ENCODE measurements around the gene PIGL. TPM values are rescaled to one million over a fixed set of nuclear protein-coding genes. Genes with fewer than 3 reads are reported as not detected.
A peak's percentile ranks its signal among the peaks of the same experiment; 100 is the strongest.

PIGL gene
- total RNA-seq, 2 donors from 2014 or later, result 41.1 to 57.0 TPM

DNA sequence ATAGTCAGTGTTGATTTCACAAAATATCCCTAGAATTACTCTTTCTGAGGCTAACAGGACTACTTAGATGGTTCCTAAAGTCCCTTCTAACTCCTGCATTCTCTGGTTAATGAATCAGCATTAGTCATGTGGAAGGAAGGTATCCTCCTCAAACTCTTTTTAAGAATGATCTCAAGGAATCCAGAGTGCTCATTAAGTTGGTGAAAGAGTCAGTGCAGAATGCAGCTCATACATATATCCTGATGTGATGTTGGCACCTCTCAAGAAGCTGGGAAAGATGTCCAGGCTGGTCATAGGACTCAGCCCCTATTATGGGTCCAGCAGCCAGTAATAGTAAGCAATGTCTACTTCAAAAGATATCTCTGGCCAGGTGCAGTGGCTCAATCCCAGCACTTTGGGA is 65.5 kb downstream of the PIGL start:
- Histone ChIP-seq H3K9ac (ENCODE audit: extremely low read depth, low read length, poor library complexity, severe bottlenecking) (no peak overlapping the region), H3K9me3 (ENCODE audit: control insufficient read depth, low read length) (peaks cover 25% of the 10 kb centered on the region), H3K4me3 (ENCODE audit: low read length) (no peak overlapping the region), H3K27ac (ENCODE audit: low read depth, low read length) (no peak overlapping the region), H3K36me3 (ENCODE audit: control insufficient read depth, insufficient read depth, low read length) (peaks cover 15% of the 10 kb centered on the region), H3K27me3 (ENCODE audit: control insufficient read depth, insufficient read depth, low read length, poor library complexity, severe bottlenecking) (no peaks in the 10 kb centered on the region), H3K4me1 (ENCODE audit: control insufficient read depth, insufficient read depth, low read length) (peaks cover 11% of the 10 kb centered on the region)
- no peak overlapping the region for H3K27ac Mint-ChIP-seq
- H3K4me1 Mint-ChIP-seq, result peaks cover 15% of the 10 kb centered on the region
- peaks cover 21% of the 10 kb centered on the region for H3K9me3 Mint-ChIP-seq
- no peak for DNase-seq
- TF ChIP-seq, protein P1, sequence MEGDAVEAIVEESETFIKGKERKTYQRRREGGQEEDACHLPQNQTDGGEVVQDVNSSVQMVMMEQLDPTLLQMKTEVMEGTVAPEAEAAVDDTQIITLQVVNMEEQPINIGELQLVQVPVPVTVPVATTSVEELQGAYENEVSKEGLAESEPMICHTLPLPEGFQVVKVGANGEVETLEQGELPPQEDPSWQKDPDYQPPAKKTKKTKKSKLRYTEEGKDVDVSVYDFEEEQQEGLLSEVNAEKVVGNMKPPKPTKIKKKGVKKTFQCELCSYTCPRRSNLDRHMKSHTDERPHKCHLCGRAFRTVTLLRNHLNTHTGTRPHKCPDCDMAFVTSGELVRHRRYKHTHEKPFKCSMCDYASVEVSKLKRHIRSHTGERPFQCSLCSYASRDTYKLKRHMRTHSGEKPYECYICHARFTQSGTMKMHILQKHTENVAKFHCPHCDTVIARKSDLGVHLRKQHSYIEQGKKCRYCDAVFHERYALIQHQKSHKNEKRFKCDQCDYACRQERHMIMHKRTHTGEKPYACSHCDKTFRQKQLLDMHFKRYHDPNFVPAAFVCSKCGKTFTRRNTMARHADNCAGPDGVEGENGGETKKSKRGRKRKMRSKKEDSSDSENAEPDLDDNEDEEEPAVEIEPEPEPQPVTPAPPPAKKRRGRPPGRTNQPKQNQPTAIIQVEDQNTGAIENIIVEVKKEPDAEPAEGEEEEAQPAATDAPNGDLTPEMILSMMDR (conservative IDR thresholded peaks at IDR 0.05), result no peak
- peaks cover 5% of the 10 kb centered on the region for H3K27me3 Mint-ChIP-seq (ENCODE audit: insufficient read depth)
- H3K36me3 Mint-ChIP-seq (ENCODE audit: low read depth), result peaks cover 36% of the 10 kb centered on the region
- no peak overlapping the region for H3K4me3 Mint-ChIP-seq

DNA sequence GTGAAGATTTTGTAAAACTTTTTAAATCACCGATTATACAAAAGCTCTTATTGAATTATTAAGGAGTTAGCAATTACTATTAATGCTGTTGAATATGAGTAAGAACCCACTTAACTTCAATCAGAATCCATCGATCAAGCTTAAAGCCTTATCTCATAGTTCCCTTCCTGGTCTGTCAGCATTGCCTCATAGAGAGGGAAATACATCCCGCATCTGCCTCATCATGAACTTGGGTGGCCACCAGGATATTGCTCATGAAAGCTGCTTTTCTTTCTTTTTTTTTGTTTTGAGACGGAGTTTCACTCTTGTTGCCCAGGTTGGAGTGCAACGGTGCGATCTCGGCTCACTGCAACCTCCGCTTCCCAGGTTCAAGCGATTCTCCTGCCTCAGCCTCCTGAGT is 66.7 kb downstream of the PIGL start:
- H3K36me3 ChIP-seq (ENCODE audit: control insufficient read depth, insufficient read depth, low read length), result peaks cover 6% of the 10 kb centered on the region
- peaks cover 33% of the 10 kb centered on the region for H3K36me3 Mint-ChIP-seq (ENCODE audit: low read depth)
- peaks cover 13% of the 10 kb centered on the region for H3K9me3 ChIP-seq (ENCODE audit: control insufficient read depth, low read length)
- H3K9me3 Mint-ChIP-seq, result peaks cover 9% of the 10 kb centered on the region
- peaks cover 5% of the 10 kb centered on the region for H3K27me3 Mint-ChIP-seq (ENCODE audit: insufficient read depth)
- WGBS, 2 experiments (ENCODE audit: insufficient coverage in 1 of 2, insufficient read length in 1 of 2), result 96 to 100% methylated on average over 1 to 8 of the region's 9 CpGs
- no peaks in the 10 kb centered on the region for H3K27me3 ChIP-seq (ENCODE audit: control insufficient read depth, insufficient read depth, low read length, poor library complexity, severe bottlenecking)
- H3K9ac ChIP-seq (ENCODE audit: extremely low read depth, low read length, poor library complexity, severe bottlenecking), result no peak overlapping the region
- TF ChIP-seq, protein P1 (conservative IDR thresholded peaks at IDR 0.05), result no peak
- no peak overlapping the region for H3K4me3 ChIP-seq (ENCODE audit: low read length)
- no peak overlapping the region for H3K27ac ChIP-seq (ENCODE audit: low read depth, low read length)
- H3K4me1 ChIP-seq (ENCODE audit: control insufficient read depth, insufficient read depth, low read length), result peaks cover 11% of the 10 kb centered on the region
- H3K27ac Mint-ChIP-seq, result no peak overlapping the region
- H3K4me1 Mint-ChIP-seq, result peaks cover 15% of the 10 kb centered on the region
- DNase-seq, result no peak
- H3K4me3 Mint-ChIP-seq, result no peak overlapping the region

DNA sequence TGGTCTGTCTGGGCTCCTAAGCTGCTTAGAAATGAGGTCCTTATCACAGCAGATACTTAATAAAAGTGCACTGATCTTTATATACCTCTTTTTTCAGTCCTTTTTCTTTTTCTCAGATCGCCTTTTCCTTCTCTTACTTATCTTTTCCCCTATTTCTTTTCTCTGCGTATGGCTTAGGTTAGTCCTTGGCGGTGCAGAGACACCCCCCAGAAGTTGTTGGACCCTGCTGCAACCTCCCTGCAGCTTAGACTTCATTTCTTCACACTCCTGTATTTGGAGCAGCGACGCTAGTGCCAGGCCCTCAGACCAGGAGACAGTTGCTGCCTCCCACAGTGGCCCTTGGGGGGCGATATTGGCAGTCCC is 68.6 kb downstream of the PIGL start:
- Histone ChIP-seq H3K4me3 (ENCODE audit: low read length) (no peak overlapping the region), H3K36me3 (ENCODE audit: control insufficient read depth, insufficient read depth, low read length) (no peaks in the 10 kb centered on the region), H3K9ac (ENCODE audit: extremely low read depth, low read length, poor library complexity, severe bottlenecking) (no peak overlapping the region), H3K27me3 (ENCODE audit: control insufficient read depth, insufficient read depth, low read length, poor library complexity, severe bottlenecking) (no peaks in the 10 kb centered on the region), H3K27ac (ENCODE audit: low read depth, low read length) (peak overlapping the region; percentile 76), H3K4me1 (ENCODE audit: control insufficient read depth, insufficient read depth, low read length) (peaks cover 20% of the 10 kb centered on the region), H3K9me3 (ENCODE audit: control insufficient read depth, low read length) (no peaks in the 10 kb centered on the region)
- Mint-ChIP-seq H3K4me3 (no peak overlapping the region), H3K27ac (peak overlapping the region; percentile 90), H3K27me3 (ENCODE audit: insufficient read depth) (peaks cover 5% of the 10 kb centered on the region), H3K36me3 (ENCODE audit: low read depth) (peaks cover 16% of the 10 kb centered on the region), H3K9me3 (no peaks in the 10 kb centered on the region), H3K4me1 (peaks cover 22% of the 10 kb centered on the region)
- TF ChIP-seq, protein P1 (conservative IDR thresholded peaks at IDR 0.05), result peak; percentile 82
- no peak for DNase-seq
- 33 to 44% methylated on average over 5 to 6 of the region's 6 CpGs for WGBS, 2 experiments (ENCODE audit: insufficient coverage in 1 of 2, insufficient read length in 1 of 2)

Measured in endodermal cell (in vitro differentiated cells).